ENCODE results near the gene CCDC91. TPM values are rescaled to one million over a fixed set of nuclear protein-coding genes. Genes with fewer than 3 reads are reported as not detected.
"Not testable (repeated sequence)": the region's sequence is repeated elsewhere in the genome, so short reads cannot be mapped to it uniquely, and the experiment has no call there.

CCDC91 gene
- total and polyA plus RNA-seq, 2 of the 4 experiments (the other 2 are of a cell fraction): 8.6 to 14.7 TPM

- DNase-seq: no peak
- Histone ChIP-seq H2AK9ac (replicated peaks; ENCODE audit: low read depth, low read length, poor library complexity) (no peak overlapping the region), H3K14ac (replicated peaks; ENCODE audit: low read depth, low read length) (no peak overlapping the region), H3K79me1 (ENCODE audit: low read depth in 1 of 2, low read length in 2 of 2) (peaks cover 0 to 8% of the 10 kb centered on the region in 2 experiments; a peak in 2 of 4 replicates), H4K20me1 (ENCODE audit: insufficient read depth, low read length) (no peaks in the 10 kb centered on the region), H3K23ac (ENCODE audit: low read depth, low read length) (no peak overlapping the region), H3K4me2 (ENCODE audit: low read depth, low read length) (no peak overlapping the region), H2BK5ac (ENCODE audit: low read depth, low read length, poor library complexity, severe bottlenecking) (no peak overlapping the region), H3K18ac (ENCODE audit: low read depth, low read length) (no peak overlapping the region), H3K27ac (ENCODE audit: insufficient read depth, low read length) (no peak overlapping the region), H3K36me3 (ENCODE audit: control insufficient read depth, insufficient read depth, low read length) (no peaks in the 10 kb centered on the region), H3K9ac (ENCODE audit: low read depth, low read length) (no peak overlapping the region), H3K9me1 (ENCODE audit: insufficient read depth, low read length) (no peaks in the 10 kb centered on the region), H2BK120ac (ENCODE audit: low read depth, low read length) (no peak overlapping the region), H4K5ac (ENCODE audit: low read depth, low read length) (no peak overlapping the region), H2AFZ (replicated peaks; ENCODE audit: low read length, poor library complexity) (no peak overlapping the region), H2AK5ac (ENCODE audit: low read depth, low read length) (no peak overlapping the region), H3K56ac (ENCODE audit: extremely low read depth, insufficient read depth, low read length) (no peak overlapping the region), H3K4ac (ENCODE audit: low read depth, low read length) (no peak overlapping the region), H3K4me3 (ENCODE audit: insufficient read depth, low read depth, low read length) (no peak overlapping the region), H4K91ac (ENCODE audit: insufficient read depth, low read depth, low read length) (no peak overlapping the region), H4K8ac (ENCODE audit: low read depth in 2 of 2, low read length in 2 of 2) (no peak overlapping the region), H2BK20ac (ENCODE audit: low read depth, low read length) (no peak overlapping the region), H3K27me3 (ENCODE audit: control insufficient read depth, insufficient read depth, low read length) (no peaks in the 10 kb centered on the region), H2BK15ac (ENCODE audit: low read depth, low read length) (no peak overlapping the region), H3K9me3 (ENCODE audit: control insufficient read depth, insufficient read depth, low read length) (no peaks in the 10 kb centered on the region; the same call in 1 of the 2 replicates), H3K4me1 (ENCODE audit: control insufficient read depth, insufficient read depth, low read length) (no peaks in the 10 kb centered on the region)
- CTCF ChIA-PET: no interaction called here
- dilution Hi-C loops (cut with HindIII; ENCODE audit: low sequenced_read_pairs, unreplicated experiment) (no loop called here), intact Hi-C loops (cut with micrococcal nuclease) (no loop called here), in situ Hi-C loops (cut with MboI; ENCODE audit: low sequenced_read_pairs) (no loop called here)
- POLR2A ChIA-PET (ENCODE audit: unreplicated experiment): no interaction called here
- no peak for TF ChIP-seq SMC3 (IDR thresholded peaks at IDR 0.05; ENCODE audit: low read depth, low read length)
- BruUV-seq (replicated peaks): no TSS peak
- whole genome bisulfite sequencing, 2 experiments (ENCODE audit: extremely low coverage in 2 of 2, insufficient read length in 1 of 2): no CpG with 5 or more reads among the region's 2 CpGs
- no peak for ATAC-seq (ENCODE audit: low read depth)
Measured at GRCh38 chr12:28265435-28266042, 75.3 kb downstream of the CCDC91 start.

DNA sequence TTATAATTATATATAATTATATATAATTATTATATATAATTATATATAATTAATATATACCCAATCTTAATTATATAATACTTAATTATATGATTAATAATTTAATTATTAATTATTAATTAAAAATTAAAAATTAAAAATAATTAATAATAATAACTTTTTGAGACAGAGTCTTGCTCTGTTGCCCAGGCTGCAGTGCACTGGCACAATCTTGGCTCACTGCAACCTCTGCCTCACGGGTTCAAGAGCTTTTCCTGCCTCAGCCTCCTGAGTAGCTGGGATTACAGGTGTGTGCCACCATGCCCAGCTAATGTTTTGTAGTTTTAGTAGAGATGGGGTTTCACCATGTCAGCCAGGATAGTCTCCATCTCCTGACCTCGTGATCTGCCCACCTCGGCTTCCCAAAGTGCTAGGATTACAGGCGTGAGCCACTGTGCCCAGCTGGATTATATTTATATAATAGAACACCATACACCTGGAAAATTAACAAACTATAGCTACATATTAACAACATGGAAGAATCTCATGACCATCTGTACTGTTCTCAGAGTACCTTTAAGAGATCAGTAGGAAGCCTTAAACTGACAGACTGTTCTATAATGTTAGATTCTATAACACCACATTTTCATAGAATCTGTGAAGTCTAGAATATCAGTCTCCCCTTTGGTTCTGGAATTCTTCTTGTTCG lies 77.8 kb downstream of the CCDC91 start:
- H3K27ac ChIP-seq (ENCODE audit: insufficient read depth, low read length); H2BK15ac ChIP-seq (ENCODE audit: low read depth, low read length); H3K23ac ChIP-seq (ENCODE audit: low read depth, low read length); H2AK5ac ChIP-seq (ENCODE audit: low read depth, low read length); CTCF ChIA-PET; H3K9me3 ChIP-seq (ENCODE audit: control insufficient read depth, insufficient read depth, low read length); H4K91ac ChIP-seq (ENCODE audit: insufficient read depth, low read depth, low read length); POLR2A ChIA-PET (ENCODE audit: unreplicated experiment); H4K5ac ChIP-seq (ENCODE audit: low read depth, low read length); dilution Hi-C loops (cut with HindIII; ENCODE audit: low sequenced_read_pairs, unreplicated experiment); H3K14ac ChIP-seq (replicated peaks; ENCODE audit: low read depth, low read length); H3K9me1 ChIP-seq (ENCODE audit: insufficient read depth, low read length); H3K18ac ChIP-seq (ENCODE audit: low read depth, low read length); H2AK9ac ChIP-seq (replicated peaks; ENCODE audit: low read depth, low read length, poor library complexity); H3K56ac ChIP-seq (ENCODE audit: extremely low read depth, insufficient read depth, low read length); H2BK120ac ChIP-seq (ENCODE audit: low read depth, low read length); H2AFZ ChIP-seq (replicated peaks; ENCODE audit: low read length, poor library complexity); H2BK5ac ChIP-seq (ENCODE audit: low read depth, low read length, poor library complexity, severe bottlenecking); DNase-seq; in situ Hi-C loops (cut with MboI; ENCODE audit: low sequenced_read_pairs); H3K4me1 ChIP-seq (ENCODE audit: control insufficient read depth, insufficient read depth, low read length); H3K4ac ChIP-seq (ENCODE audit: low read depth, low read length); H4K8ac ChIP-seq (ENCODE audit: low read depth in 2 of 2, low read length in 2 of 2); H3K27me3 ChIP-seq (ENCODE audit: control insufficient read depth, insufficient read depth, low read length); ATAC-seq (ENCODE audit: low read depth); H3K36me3 ChIP-seq (ENCODE audit: control insufficient read depth, insufficient read depth, low read length); intact Hi-C loops (cut with micrococcal nuclease); H2BK20ac ChIP-seq (ENCODE audit: low read depth, low read length); H3K9ac ChIP-seq (ENCODE audit: low read depth, low read length); BruUV-seq (replicated peaks); H4K20me1 ChIP-seq (ENCODE audit: insufficient read depth, low read length); H3K4me2 ChIP-seq (ENCODE audit: low read depth, low read length); H3K79me1 ChIP-seq (ENCODE audit: low read depth in 1 of 2, low read length in 2 of 2); H3K4me3 ChIP-seq (ENCODE audit: insufficient read depth, low read depth, low read length): not testable (repeated sequence)
- WGBS, 2 experiments (ENCODE audit: extremely low coverage in 2 of 2, insufficient read length in 1 of 2): no CpG with 5 or more reads among the region's 5 CpGs

All from IMR-90 (cell line).